Fibroblast of peridontal ligament (primary cell): Measurements from ENCODE around the gene N4BP2.
A peak's percentile ranks its signal among the peaks of the same experiment; 100 is the strongest.
"Not testable (repeated sequence)": the region's sequence is repeated elsewhere in the genome, so short reads cannot be mapped to it uniquely, and the experiment has no call there.

Experiments used
- DNase-seq: peaks from one replicate; pipeline ENCODE4 v3.0.0-alpha.2; 2010; ENCODE audit errors: extremely low read depth

Gene N4BP2

DNA sequence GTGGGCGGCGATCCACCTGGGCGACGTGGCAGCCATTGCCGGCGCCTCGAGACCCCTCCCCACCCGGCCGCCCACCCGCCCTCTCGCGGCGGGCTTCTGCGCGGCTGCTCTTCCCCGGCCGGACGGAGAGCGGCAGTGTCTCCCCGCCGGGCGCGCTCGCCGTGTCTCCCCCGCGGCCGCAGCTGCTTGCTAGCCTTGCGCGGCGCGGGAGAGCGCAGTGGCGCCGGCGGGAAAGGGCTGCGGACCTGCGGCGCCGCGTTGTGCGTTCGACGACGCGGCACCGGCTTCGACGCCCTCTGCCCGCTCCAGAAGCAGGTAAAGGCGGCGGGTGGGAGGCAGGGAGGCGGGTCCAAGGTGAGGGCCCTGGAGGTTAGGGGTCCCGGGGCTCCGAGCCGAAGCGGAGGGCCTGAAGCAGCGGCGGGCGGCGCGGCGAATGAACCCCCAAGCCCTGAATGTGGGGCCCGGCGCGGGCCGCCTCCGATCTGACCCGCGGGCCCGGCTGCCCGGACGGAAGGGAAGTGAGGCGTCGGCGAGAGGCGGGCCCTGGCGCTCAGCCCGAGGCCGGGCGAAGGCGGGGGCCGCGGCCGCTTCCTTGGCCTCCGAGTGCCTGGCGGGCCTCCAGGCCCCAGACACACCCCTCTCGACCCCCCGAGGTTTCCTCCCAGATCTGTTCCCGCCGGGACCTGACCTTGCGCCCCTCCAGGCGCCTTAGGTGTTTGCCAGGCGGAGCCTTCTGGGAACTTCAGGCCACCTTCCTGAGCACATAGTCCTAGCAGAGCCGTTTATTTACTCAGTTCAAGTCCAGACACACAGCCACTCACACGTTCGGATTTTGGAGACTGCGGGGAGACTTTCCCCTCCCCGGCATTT is at the start of gene N4BP2:
TSS of gene N4BP2 (plus strand) at position 135 of the 870 bp plus-strand sequence. CDS start 40,491 bp downstream, outside the sequence.
- peak; percentile 62 for DNase-seq

GRCh38 chr4:40016007-40016406 is 40.6 kb upstream of the N4BP2 start:
- no peak for DNase-seq

DNA sequence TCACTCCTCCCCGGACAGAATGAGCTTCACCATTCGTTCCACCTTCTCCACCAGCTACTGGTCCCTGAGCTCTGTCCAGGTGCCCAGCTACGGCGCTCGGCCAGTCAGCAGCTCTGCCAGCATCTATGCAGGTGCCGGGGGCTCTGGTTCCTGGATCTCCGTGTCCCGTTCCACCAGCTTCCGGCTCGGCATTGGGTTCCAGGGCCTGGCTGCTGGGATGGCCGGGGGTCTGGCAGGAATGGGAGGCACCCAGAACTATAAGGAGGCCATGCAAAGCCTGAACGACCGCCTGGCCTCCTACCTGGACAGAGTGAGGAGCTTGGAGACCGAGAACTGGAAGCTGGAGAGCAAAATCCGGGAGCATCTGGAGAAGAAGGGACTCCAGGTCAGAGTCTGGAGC is 36.4 kb upstream of the N4BP2 start:
- no peak for DNase-seq

GRCh38 chr4:40021116-40021515 is 35.5 kb upstream of the N4BP2 start:
- DNase-seq: not testable (repeated sequence)

- not testable (repeated sequence) for DNase-seq
Observed at GRCh38 chr4:40024049-40024448, 32.6 kb upstream of the N4BP2 start.

GRCh38 chr4:40032785-40033184 is 23.9 kb upstream of the N4BP2 start:
- DNase-seq: no peak

DNA sequence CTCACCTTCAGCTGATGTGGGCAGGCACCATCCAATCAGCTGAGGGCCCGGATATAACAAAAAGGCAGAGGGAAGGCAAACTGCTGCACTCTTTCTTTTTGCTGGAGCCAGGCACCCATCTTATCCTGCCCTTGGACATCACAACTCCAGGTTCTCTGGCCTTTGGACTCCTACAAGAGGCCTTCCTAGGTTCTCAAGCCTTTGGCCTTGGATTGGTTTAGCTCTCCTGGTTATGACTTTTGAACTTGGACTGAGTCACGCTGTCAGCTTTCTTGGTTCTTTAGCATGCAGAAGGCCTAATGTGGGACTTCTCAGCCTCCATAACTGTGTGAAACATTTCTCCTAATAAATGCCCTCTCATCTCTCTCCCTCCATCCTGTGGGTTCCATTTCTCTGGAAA is 23.0 kb upstream of the N4BP2 start:
- no peak for DNase-seq

DNA sequence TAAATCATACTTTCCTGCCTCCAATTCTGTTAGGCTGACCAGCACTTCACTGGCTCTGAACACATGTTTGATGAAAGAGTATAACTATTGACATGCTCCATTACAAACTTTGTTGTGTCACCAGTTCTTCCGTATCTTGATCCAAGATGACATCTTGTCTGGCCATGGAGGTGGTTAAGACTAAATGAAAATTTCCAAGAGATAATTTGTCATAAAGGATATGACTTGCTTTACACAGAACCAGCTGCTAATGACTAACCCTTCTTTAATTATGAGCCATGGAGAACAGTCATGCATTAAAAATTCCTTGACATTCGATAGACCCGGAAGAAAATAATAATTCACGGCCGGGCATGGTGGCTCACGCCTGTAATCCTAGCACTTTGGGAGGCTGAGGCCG is 17.7 kb upstream of the N4BP2 start:
- DNase-seq: peak; percentile 18

- no peak for DNase-seq
Observed at GRCh38 chr4:40040908-40041307, 15.7 kb upstream of the N4BP2 start.

- no peak for DNase-seq
Observed at GRCh38 chr4:40043786-40044185, 12.9 kb upstream of the N4BP2 start.

DNA sequence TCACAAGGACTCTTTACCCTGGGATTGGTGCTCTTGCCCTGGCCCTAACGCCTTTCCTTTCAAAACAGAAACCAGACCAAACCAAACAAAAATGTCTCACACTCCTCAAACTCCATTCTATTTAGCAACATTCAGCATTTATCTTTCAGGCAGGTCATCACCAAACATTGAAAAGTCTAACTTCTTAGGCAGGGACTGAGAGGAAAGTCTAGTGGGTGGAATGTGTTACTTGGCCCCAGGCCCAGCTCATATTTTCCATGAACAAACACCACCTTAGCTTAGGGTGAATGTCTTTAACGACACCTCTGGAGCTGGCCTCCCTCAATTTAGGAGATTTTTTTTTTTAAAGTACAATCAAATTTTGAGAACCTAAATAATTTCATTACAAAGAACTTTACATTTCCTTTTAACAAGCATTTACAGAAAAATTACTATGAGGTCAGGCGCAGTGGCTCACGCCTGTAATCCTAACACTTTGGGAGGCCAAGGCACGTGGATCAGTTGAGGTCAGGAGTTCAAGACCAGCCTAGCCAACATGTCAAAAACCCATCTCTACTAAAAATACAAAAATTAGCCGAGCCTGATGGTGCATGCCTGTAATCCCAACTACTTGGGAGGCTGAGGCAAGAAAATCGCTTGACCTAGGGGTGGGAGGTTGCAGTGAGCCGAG is 10.2 kb upstream of the N4BP2 start:
- DNase-seq: peak; percentile 36

GRCh38 chr4:40053161-40053560 is 3.5 kb upstream of the N4BP2 start:
- DNase-seq: no peak

DNA sequence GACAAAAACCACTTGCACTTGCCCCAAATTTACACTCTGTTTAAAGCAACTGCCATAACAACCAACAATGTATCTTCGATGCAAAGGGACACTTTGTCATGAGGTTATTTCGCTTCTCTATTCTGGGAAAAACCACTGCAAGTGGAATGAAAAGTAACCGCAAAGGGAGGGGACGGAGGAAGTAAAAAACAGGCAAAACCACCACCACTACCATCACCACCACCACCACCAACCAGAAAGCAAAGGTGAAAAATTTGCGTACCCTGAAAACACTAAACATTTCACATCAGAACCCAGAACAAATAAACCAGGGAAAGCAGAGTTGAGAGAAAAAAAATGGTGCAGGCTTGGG is 1.2 kb upstream of the N4BP2 start:
- no peak for DNase-seq

GRCh38 chr4:40055863-40056715 is 561 bp upstream of the N4BP2 start:
- peak; percentile 91 for DNase-seq

GRCh38 chr4:40057586-40058091 is 989 bp downstream of the N4BP2 start:
- peak; percentile 96 for DNase-seq

GRCh38 chr4:40058121-40058520 is 1.5 kb downstream of the N4BP2 start:
- no peak for DNase-seq

GRCh38 chr4:40058854-40059253 is 2.2 kb downstream of the N4BP2 start:
- DNase-seq: no peak

GRCh38 chr4:40059362-40059761 is 2.7 kb downstream of the N4BP2 start:
- no peak for DNase-seq

GRCh38 chr4:40065010-40065409 is 8.4 kb downstream of the N4BP2 start:
- no peak for DNase-seq

GRCh38 chr4:40066651-40067050 is 10.0 kb downstream of the N4BP2 start:
- DNase-seq: no peak

DNA sequence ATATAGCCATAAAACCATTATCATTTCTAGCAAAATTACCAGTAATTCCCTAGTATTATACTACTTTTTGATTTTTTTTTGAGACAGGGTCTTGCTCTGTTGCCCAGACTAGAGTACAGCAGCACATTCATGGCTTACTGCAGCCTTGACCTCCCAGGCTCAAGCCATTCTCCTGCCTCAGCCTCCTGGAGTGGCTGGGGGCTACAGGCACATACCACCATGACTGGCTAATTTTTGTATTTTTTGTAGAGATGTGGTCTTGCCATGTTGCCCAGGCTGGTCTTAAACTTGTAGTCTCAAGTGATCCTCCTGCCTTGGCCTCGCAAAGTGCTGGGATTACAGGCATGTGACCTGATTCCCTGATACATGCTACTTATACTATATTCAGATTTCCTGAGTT is 13.7 kb downstream of the N4BP2 start:
- DNase-seq: no peak

GRCh38 chr4:40086421-40086820 is 29.8 kb downstream of the N4BP2 start:
- no peak for DNase-seq
